Measurements from ENCODE around the gene RECQL5.

GRCh38 chr17:75596320-75597087, 70.5 kb downstream of the RECQL5 start:
- no peak for TF ChIP-seq CTCF (IDR thresholded peaks at IDR 0.05)
- TF ChIP-seq POLR2A (IDR thresholded peaks at IDR 0.05) = no peak

Data from tibial nerve (tissue), 3 donors.